Nephron progenitor cell (in vitro differentiated cells): Measurements from ENCODE around the gene BTBD9.
"Not testable (repeated sequence)": the region's sequence is repeated elsewhere in the genome, so short reads cannot be mapped to it uniquely, and the experiment has no call there.

ENCODE experiments used
- DNase-seq: peaks from one replicate; pipeline ENCODE4 v3.0.0; 2021
- H3K27ac Mint-ChIP-seq: 2 replicates; pipeline ENCODE4 v1.8.0; 2021; ENCODE audit warnings: mild to moderate bottlenecking, moderate library complexity, mixed read lengths
- H3K27me3 Mint-ChIP-seq: 2 replicates; pipeline ENCODE4 v1.8.0; 2021; ENCODE audit warnings: mild to moderate bottlenecking, low read depth, mixed read lengths; ENCODE audit not compliant: poor library complexity
- H3K36me3 Mint-ChIP-seq: 2 replicates; pipeline ENCODE4 v1.8.0; 2021; ENCODE audit warnings: low read depth, mixed read lengths
- H3K4me1 Mint-ChIP-seq: 2 replicates; pipeline ENCODE4 v1.8.0; 2021; ENCODE audit warnings: mixed read lengths
- H3K4me3 Mint-ChIP-seq: 2 replicates; pipeline ENCODE4 v1.8.0; 2021; ENCODE audit warnings: mild to moderate bottlenecking, moderate library complexity, mixed read lengths
- H3K9me3 Mint-ChIP-seq: 2 replicates; pipeline ENCODE4 v1.8.0; 2021; ENCODE audit warnings: mild to moderate bottlenecking, moderate library complexity, mixed read lengths
- CTCF ChIP-seq: fragments of 200-600 bp; sonication (generic); IDR thresholded peaks from 2 replicates; pipeline ENCODE4 v1.5.0; 2021; ENCODE audit warnings: antibody characterized with exemption

Gene BTBD9

GRCh38 chr6:38435330-38435729 lies 204.4 kb downstream of the BTBD9 start:
- no peak for DNase-seq
- H3K9me3 Mint-ChIP-seq: peaks cover 7% of the 10 kb centered on the region
- no peaks in the 10 kb centered on the region for H3K27me3 Mint-ChIP-seq
- no peak overlapping the region for H3K27ac Mint-ChIP-seq
- no peak for TF ChIP-seq CTCF
- H3K4me3 Mint-ChIP-seq: no peak overlapping the region
- H3K36me3 Mint-ChIP-seq: peaks cover 4% of the 10 kb centered on the region
- H3K4me1 Mint-ChIP-seq: peaks cover 6% of the 10 kb centered on the region

GRCh38 chr6:38434051-38434450 lies 205.7 kb downstream of the BTBD9 start:
- Mint-ChIP-seq H3K36me3 (peaks cover 4% of the 10 kb centered on the region), H3K9me3 (peaks cover 7% of the 10 kb centered on the region), H3K27ac (no peak overlapping the region), H3K27me3 (no peaks in the 10 kb centered on the region), H3K4me3 (no peak overlapping the region), H3K4me1 (no peaks in the 10 kb centered on the region)
- TF ChIP-seq CTCF: no peak
- DNase-seq: no peak

GRCh38 chr6:38432479-38432878 lies 207.2 kb downstream of the BTBD9 start:
- H3K36me3 Mint-ChIP-seq: peaks cover 4% of the 10 kb centered on the region
- peaks cover 7% of the 10 kb centered on the region for H3K9me3 Mint-ChIP-seq
- TF ChIP-seq CTCF: no peak
- DNase-seq: no peak
- peaks cover 4% of the 10 kb centered on the region for H3K4me1 Mint-ChIP-seq
- no peak overlapping the region for H3K27ac Mint-ChIP-seq
- no peaks in the 10 kb centered on the region for H3K27me3 Mint-ChIP-seq
- no peak overlapping the region for H3K4me3 Mint-ChIP-seq

GRCh38 chr6:38432079-38432478 lies 207.7 kb downstream of the BTBD9 start:
- Mint-ChIP-seq H3K27ac (no peak overlapping the region), H3K4me1 (peaks cover 5% of the 10 kb centered on the region), H3K27me3 (no peaks in the 10 kb centered on the region), H3K36me3 (peaks cover 4% of the 10 kb centered on the region), H3K4me3 (no peak overlapping the region), H3K9me3 (peaks cover 7% of the 10 kb centered on the region)
- DNase-seq: no peak
- no peak for TF ChIP-seq CTCF

GRCh38 chr6:38429546-38429945 lies 210.2 kb downstream of the BTBD9 start:
- TF ChIP-seq CTCF: no peak
- Mint-ChIP-seq H3K27ac (no peak overlapping the region), H3K9me3 (peaks cover 7% of the 10 kb centered on the region), H3K4me1 (peaks cover 16% of the 10 kb centered on the region), H3K36me3 (peaks cover 4% of the 10 kb centered on the region), H3K27me3 (peaks cover 4% of the 10 kb centered on the region), H3K4me3 (no peak overlapping the region)
- no peak for DNase-seq

GRCh38 chr6:38427492-38428210 lies 212.1 kb downstream of the BTBD9 start:
- Mint-ChIP-seq H3K27me3 (peaks cover 4% of the 10 kb centered on the region), H3K9me3 (peaks cover 6% of the 10 kb centered on the region), H3K4me1 (peaks cover 16% of the 10 kb centered on the region), H3K4me3 (no peak overlapping the region), H3K27ac (no peak overlapping the region), H3K36me3 (no peaks in the 10 kb centered on the region)
- no peak for TF ChIP-seq CTCF
- DNase-seq: no peak

- H3K4me3 Mint-ChIP-seq, DNase-seq, H3K36me3 Mint-ChIP-seq, H3K9me3 Mint-ChIP-seq, H3K27me3 Mint-ChIP-seq: not testable (repeated sequence)
- H3K4me1 Mint-ChIP-seq: peaks cover 16% of the 10 kb centered on the region
- peak overlapping the region; percentile 43 for H3K27ac Mint-ChIP-seq
Measured at GRCh38 chr6:38425788-38426488, 213.8 kb downstream of the BTBD9 start.
